Urothelium cell line (cell line): Measurements from ENCODE around the gene REXO4.
A peak's percentile ranks its signal among the peaks of the same experiment; 100 is the strongest.

Source experiments
- DNase-seq: peaks from one replicate; pipeline ENCODE4 v3.0.0; 2011; ENCODE audit warnings: low spot score, mixed read lengths
- FAIRE-seq: peaks from 2 replicates; lab custom pipeline; 2011; peaks lifted over from hg19 to GRCh38; lab: Jason Lieb, UNC

Gene REXO4, protein sequence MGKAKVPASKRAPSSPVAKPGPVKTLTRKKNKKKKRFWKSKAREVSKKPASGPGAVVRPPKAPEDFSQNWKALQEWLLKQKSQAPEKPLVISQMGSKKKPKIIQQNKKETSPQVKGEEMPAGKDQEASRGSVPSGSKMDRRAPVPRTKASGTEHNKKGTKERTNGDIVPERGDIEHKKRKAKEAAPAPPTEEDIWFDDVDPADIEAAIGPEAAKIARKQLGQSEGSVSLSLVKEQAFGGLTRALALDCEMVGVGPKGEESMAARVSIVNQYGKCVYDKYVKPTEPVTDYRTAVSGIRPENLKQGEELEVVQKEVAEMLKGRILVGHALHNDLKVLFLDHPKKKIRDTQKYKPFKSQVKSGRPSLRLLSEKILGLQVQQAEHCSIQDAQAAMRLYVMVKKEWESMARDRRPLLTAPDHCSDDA

DNA sequence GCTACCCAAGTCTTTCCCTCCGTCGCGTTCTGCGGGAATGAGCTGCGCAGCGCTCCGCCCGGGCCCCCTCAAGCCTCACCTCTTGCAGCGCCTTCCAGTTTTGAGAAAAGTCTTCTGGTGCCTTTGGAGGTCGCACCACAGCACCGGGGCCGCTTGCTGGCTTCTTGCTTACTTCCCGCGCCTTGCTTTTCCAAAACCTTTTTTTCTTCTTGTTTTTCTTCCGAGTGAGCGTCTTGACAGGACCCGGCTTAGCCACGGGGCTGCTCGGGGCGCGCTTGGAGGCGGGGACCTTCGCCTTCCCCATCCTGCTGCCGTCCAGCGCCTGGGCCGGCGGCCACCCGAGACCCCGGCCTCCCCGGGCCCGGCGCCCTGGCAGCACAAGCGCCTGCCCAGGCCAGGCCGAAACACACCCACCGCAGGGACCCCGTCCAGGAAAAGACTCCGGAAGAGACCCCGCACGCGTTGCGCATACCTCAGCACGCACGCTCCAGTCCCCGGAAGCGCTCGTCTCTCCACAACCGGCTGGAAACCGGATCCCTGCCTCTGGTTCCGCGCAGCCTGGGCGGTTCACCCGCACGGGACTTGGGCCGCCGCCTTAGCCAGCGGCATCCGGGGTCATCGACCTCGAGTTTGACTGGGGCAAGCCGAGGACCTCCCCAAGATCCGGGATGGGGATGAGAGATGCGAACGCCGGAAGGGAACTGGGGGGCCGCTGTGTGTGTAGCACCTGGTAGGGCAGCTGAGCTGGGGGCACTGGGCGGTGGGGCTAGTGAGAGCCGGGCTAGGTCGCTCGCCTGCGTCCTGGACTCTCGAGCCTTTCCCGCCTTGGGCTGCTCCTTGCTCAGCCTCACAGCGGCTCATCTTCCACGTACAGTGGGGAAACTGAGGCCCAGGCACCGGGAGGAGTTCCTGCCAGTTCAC lies at the start of gene REXO4:
Gene REXO4 (minus strand): TSS at position 470 of the 921 bp plus-strand sequence. CDS start 166 bp downstream, at position 304.
- DNase-seq (peak; percentile 81), FAIRE-seq (no peak)

DNA sequence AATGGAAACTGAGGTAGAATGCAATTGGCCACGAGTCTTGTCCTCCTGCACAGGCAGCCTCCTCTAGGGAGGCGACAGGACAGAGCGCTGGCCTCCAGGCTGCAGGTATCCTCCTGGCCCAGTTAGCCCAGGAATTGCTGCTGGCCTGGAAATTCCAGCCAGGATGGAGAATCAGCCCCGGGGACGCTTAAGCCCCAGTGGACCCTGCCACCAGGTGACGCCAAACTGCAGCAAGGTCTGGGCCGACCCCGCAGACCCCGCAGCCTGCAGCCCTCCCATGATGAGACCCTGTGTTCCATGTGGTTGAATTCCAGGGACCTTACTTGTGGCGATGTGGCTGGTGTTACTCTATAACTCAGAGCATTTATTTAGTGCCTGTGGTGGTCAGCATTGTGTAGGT lies 49.3 kb upstream of the REXO4 start:
- FAIRE-seq (no peak), DNase-seq (no peak)

DNA sequence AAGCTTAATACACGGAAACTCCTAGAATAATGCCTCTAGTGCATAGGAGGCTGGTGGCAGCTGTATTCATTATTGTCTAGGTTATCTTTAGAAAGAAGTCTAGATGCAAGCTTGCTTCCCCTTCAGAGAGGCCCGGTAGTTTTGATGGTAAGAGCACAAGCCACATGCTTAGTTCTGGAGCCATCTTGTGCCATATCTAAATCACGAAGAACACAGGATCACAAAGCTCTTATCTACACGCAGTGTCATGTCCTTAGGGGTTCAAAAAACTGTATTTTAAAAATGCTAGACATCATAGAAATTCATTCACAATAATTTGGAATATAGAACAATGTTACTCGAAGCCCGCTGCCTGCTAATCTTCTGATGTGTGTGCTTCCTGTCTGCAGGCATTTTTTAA lies 48.2 kb upstream of the REXO4 start:
- FAIRE-seq (no peak), DNase-seq (no peak)

DNA sequence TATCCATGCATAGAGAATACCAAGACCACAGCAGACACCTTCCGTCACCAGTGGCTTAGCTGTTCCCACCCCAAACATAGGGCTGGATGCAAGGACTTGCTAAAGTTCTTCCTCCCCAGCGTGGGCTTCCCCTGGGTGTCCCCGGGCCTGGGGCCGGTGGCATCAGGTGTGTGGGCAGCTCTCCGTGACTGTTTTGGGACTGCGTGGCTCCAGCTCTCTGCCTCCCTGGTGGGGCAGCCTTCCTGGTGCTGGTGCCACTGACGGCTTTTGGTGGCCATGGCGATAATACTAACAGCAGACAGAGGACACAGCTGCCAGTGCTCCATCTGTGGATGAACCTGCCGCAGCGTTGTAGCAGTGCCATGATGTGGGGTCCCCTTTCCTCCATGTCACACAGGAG lies 46.8 kb upstream of the REXO4 start:
- DNase-seq (no peak), FAIRE-seq (no peak)

DNA sequence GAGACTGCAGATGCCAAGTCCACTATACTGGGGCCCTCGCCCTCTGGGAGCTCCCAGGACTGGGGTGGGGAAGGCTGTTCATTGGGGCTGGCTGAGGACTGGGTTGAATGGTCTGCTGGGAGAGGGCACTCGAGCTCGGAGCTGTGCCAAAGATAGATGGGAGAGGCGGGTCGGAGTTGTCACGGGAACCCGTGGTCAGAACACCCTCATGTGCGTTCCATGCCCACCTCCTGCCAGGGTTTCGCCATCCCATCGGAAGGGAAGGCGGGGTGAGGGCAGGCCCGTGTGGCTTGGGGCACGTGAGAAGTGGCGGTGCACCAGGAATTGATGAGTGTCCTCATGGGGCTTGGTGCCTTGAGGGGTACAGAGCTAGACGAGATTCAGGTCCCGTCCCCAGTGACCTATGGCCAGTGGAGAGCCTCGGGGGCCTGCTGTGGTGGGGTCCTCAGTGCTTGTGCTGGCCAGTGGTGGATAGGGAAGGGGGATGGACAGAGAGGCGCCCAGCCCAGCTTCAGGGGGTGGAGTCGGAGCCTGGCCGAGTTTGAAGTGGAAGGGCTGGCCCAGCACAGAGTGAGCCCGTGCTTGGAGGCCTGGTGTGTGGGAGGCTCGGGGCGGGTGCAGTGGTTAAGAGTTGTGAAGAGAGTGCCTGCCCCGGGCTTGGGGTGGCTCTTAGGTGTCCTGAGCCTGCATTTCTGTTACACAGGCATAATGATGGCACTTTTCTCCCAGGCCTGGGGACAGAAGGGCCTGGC lies 46.2 kb upstream of the REXO4 start:
- no peak for FAIRE-seq
- DNase-seq: no peak

DNA sequence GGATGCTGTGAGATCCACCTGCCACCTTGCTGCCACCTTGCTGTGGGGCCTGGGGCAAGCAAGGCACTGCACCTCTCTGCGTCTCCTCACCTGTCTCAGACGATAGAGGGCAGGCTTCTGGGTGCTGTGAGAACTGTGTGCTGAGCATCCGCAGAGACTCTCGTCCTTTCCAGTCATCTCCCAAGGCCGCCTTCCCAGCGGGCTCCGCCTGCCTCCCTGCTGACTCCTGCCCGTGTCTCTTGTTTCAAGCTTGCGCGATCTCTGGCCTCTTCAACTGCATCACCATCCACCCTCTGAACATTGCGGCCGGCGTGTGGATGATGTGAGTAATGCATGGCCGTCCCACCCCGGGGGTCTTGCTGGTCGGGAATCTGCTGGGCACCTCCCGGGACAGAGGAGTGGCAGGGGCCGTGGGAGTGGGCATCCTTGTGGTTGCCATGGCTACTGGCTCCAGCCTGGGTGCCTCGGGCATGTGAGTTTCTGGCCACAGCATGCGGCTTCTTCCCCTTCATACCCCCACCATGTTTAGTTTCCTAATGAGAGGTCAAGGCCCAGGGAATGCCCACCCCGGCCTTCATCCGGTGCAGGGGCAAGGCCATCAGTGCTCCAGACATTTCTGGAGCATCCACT lies 45.5 kb upstream of the REXO4 start:
- FAIRE-seq (no peak), DNase-seq (no peak)

DNA sequence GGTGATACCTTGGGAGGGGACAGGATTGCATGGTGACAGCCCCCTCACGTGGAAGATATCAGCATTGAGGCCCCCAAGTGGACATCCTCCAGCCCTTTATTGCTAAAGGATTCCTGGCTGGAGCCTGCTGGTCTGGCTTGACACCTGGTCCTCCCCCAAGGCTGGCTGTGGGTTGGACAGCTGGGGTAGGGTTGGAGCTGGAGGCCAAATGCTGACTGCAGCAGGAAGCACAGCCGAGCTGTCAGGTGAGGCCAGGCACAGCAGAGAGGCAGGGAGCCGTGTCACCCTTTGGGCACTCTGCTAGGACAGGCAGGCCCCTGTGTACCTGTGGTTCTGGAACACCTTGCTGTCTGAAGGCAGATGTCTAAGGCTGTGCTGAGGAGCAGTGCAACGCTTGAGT lies 44.2 kb upstream of the REXO4 start:
- FAIRE-seq: no peak
- no peak for DNase-seq

DNA sequence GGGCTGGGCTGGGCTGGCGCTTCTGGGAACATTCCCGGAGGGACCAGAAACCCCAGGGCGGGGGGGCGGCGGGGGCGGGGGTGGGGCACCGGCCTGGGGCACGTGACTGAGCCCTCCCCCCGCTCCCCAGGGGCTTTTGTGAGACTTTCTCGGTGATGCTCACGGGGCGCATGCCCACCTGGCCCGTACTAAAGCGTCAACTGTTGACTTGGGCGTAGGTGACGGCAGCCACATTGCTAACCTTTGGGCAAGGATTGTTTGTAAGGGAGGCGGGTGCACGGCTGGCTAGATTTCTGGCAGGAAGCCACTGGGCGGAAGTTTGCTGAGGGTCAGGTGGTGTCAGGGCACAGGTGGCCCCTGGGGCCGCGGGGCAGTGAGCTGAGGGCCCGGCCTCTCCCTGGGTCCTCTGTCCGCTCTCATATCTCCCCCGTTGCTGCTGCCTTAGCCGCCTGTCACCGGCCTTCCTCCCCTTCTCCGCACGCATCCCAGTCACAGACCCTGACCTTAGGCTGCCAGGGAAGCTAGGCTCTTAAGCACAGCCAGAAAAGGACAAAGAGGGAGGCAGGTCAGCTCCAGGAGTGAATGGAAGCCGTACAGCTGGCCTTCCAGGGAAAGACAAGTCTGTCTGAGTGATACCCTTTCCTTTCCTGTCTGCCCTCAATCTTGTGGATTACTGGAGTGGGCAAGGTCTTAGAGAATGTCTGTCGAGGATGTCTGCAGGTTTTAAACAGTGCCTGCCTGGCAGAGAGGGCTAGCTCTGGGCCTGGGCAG lies 42.8 kb upstream of the REXO4 start:
- DNase-seq (no peak), FAIRE-seq (no peak)

DNA sequence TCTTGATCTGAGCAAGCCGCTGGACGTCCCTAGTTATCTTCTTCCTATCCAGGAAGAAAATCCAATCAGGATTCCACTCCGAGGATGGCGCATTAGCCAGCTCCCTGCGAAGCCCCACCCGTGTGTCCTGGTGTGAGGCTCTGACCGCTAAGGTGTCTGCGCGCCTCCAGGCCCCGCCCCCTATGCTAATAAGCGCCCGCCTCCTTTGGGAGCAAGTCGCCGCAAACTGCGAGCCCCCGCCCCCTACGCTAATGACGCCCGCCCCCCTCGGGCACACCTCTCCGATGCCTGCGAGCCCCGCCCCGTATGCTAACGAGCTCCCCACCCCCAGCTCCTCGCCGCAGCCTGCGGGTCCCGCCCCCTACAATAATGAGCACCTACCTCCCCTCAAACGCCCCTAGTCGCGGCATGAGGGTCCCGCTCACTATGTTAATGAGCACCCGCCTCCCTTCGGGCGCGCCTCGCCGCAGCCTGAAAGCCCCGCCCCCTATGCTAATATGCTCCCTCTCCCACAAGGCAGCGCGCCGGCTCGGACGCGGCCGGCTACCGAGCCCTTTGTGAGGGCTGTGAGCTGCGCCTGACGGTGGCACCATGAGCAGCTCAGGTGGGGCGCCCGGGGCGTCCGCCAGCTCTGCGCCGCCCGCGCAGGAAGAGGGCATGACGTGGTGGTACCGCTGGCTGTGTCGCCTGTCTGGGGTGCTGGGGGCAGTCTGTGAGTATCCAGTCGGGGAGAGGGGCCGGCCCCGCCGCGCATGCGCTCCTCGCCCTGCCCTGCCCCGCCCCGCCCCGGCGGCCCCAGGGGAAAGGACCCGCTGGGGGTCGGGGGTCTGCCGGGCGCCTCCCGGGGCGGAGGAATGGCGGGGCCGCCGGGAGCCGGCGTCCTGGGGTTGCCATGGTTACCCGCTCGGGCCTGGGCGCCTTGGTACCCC lies 41.9 kb upstream of the REXO4 start, which contains the start of gene CACFD1:
Gene CACFD1 (plus strand): TSS at position 503 of the 929 bp plus-strand sequence. CDS start 89 bp downstream, at position 592.
- FAIRE-seq (peak; percentile 42), DNase-seq (peak; percentile 98)

DNA sequence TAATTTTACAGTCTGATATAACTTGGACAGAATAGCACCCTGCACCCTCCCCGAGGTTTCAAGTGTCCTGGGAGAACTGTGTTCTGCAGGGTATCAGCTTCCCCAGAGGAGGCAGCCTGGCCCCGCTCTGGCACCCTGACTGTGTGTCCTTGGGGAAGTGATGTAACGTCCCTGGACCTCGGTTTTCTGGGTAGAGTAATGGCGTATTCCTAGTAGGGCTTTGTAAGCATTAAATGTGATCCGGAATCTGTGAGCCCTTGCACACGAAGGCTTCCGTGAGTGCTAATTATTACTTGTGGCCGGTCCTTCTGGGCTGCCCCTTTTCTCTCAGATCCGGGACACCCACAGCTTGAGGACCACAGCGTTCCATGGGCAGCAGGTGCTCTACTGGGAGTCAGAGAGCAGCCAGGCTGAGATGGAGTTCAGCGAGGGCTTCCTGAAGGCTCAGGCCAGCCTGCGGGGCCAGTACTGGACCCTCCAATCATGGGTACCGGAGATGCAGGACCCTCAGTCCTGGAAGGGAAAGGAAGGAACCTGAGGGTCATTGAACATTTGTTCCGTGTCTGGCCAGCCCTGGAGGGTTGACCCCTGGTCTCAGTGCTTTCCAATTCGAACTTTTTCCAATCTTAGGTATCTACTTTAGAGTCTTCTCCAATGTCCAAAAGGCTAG lies 41.0 kb upstream of the REXO4 start:
- FAIRE-seq (no peak), DNase-seq (no peak)

DNA sequence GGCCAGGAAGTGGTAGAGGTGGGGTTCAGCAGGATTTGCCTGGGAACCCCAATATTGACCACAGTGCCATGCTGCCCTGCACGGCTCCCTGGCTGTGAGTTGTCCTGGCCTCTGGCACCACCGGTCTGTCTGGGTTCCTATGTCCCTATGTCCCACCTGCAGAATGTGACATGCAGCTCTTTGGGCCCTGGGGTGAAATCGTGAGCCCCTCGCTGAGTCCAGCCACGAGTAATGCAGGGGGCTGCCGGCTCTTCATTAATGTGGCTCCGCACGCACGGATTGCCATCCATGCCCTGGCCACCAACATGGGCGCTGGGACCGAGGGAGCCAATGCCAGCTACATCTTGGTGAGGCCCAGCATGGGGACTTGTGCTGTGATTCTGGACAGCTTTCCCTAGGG lies 39.9 kb upstream of the REXO4 start:
- DNase-seq: no peak
- no peak for FAIRE-seq

DNA sequence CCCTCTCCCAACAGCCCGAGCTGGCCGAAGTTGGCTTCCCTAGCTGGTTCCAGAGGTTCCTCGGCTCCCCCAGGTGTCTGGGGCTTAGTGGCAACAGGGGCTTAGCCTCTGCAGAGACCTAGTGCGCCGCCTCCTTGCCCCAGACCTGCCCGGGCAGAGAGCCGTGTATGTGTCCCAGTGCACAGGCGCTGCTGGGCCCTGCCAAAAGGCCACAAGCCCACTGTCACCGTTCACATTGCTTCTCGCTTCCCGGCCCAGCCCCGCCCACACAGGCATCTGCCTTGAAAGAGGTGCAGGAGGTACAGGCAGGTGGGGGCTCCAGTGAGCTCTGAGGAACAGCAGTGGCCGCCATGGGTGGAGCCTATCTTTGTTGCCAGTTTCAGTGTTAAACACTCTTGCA lies 39.4 kb upstream of the REXO4 start:
- FAIRE-seq (no peak), DNase-seq (no peak)

DNA sequence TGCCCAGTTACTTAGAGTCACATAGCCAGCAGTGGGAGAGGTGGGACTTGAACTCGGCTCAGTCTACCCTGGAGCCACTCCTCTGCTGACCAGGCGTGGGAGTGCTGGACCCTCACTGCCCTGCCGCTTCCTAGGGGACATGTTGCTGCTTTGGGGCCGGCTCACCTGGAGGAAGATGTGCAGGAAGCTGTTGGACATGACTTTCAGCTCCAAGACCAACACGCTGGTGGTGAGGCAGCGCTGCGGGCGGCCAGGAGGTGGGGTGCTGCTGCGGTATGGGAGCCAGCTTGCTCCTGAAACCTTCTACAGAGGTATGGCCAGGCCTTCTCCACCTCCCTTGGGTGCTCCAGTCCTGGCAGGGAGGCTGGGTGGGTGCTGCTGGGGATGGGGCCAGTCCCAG lies 38.6 kb upstream of the REXO4 start:
- DNase-seq (no peak), FAIRE-seq (no peak)

DNA sequence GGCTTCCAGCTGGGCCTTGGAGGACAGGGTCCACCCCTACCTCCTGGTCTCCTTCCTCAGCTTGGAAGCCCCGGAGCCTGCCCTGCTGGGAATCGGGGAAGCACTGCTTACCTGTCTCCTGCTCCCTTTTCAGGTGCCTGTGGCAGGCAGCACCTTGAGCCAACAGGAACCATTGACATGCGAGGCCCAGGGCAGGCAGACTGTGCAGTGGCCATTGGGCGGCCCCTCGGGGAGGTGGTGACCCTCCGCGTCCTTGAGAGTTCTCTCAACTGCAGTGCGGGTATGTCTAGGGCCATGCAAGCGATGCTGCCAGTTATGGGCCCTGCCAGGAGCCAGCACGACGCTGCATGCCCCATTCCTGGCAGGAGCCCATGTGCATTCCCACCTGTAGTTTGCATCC lies 38.1 kb upstream of the REXO4 start:
- no peak for DNase-seq
- FAIRE-seq: no peak

DNA sequence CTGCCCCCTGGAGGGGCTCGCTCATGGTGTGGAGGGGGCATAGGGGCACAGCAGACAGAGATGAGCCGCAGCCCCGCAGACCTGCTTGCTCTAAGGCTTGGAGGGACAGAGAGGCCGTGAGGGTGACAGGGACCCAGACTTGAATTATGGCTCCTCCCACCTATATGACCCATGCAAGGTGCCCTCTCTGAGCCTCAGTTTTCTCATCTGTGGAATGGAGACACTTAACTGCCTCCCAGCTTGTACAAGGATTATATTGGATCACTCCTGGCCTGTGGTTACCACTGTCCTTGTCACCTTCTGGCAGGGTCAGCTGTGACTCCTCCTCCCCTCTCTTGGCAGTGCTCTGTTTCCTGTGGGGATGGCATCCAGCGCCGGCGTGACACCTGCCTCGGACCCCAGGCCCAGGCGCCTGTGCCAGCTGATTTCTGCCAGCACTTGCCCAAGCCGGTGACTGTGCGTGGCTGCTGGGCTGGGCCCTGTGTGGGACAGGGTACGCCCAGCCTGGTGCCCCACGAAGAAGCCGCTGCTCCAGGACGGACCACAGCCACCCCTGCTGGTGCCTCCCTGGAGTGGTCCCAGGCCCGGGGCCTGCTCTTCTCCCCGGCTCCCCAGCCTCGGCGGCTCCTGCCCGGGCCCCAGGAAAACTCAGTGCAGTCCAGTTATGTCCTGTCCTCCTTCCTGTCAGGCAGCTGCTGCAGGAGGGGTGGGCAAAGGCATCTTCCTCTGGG lies 37.3 kb upstream of the REXO4 start:
- FAIRE-seq: no peak

DNA sequence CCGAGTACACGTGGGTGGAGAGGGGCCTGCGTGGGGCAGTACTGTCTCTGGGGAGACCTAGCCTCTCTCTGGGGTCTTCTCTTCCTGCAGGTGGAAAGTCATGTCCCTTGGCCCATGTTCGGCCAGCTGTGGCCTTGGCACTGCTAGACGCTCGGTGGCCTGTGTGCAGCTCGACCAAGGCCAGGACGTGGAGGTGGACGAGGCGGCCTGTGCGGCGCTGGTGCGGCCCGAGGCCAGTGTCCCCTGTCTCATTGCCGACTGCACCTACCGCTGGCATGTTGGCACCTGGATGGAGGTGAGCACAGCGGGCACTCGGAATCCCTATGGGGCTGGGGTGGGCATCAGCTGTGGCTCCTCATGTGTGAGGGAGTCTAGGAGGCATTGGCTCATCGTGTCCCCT lies 36.5 kb upstream of the REXO4 start:
- no peak for DNase-seq
- no peak for FAIRE-seq

More for the DNA sequence above, 37.3 kb upstream of the REXO4 start:
- no peak for DNase-seq

DNA sequence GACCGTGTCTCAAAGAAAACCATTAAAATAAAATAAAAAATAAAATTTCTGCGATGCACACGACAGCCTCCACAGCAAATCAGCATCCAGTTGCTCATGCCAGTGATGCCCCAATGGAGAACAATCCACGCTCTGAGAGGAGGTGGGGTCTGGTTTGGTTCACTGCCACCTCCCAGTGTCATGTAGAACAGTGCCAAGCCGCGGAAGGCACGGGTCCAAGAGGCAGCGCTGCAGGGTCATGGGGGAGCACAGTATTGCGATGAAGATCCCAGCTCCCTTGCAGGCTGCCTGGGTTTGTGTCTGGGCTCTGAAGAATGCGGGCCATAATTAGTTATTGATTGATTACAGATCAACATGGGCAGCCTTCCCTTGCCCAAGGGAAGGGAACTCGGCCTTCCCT lies 35.8 kb upstream of the REXO4 start:
- FAIRE-seq: no peak
- DNase-seq: no peak

DNA sequence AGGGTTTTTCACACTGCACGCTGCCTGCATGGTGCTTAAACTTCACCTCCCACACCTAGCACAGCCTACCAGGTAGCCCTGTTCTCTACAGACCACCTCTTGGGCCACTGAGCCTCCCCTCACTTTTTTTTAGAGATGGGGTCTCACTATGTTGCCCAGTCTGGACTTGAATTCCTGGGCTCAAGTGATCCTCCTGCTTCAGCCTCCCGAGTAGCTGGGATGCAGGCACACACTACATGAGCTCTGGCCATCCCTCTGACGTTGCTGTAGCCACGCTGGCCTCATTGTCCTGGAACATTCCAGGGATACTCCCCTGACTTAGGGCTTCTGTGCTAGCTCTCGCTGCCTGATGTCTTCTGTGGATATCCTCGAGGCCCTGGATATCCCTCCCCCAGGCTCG lies 34.8 kb upstream of the REXO4 start:
- no peak for DNase-seq
- FAIRE-seq: no peak
